GM12874 (cell line): ENCODE results near the gene SRC.

Source experiments
- TF ChIP-seq, protein P1 (sequence below): IDR thresholded peaks from 2 replicates; pipeline ENCODE4 v1.5.1; 2011; ENCODE audit warnings: low read depth, mild to moderate bottlenecking, control low read depth, low read length, moderate library complexity; ENCODE audit not compliant: insufficient read depth

Gene SRC

GRCh38 chr20:37403107-37404033 is 57.4 kb downstream of the SRC start:
- TF ChIP-seq, protein P1, sequence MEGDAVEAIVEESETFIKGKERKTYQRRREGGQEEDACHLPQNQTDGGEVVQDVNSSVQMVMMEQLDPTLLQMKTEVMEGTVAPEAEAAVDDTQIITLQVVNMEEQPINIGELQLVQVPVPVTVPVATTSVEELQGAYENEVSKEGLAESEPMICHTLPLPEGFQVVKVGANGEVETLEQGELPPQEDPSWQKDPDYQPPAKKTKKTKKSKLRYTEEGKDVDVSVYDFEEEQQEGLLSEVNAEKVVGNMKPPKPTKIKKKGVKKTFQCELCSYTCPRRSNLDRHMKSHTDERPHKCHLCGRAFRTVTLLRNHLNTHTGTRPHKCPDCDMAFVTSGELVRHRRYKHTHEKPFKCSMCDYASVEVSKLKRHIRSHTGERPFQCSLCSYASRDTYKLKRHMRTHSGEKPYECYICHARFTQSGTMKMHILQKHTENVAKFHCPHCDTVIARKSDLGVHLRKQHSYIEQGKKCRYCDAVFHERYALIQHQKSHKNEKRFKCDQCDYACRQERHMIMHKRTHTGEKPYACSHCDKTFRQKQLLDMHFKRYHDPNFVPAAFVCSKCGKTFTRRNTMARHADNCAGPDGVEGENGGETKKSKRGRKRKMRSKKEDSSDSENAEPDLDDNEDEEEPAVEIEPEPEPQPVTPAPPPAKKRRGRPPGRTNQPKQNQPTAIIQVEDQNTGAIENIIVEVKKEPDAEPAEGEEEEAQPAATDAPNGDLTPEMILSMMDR, result no peak

DNA sequence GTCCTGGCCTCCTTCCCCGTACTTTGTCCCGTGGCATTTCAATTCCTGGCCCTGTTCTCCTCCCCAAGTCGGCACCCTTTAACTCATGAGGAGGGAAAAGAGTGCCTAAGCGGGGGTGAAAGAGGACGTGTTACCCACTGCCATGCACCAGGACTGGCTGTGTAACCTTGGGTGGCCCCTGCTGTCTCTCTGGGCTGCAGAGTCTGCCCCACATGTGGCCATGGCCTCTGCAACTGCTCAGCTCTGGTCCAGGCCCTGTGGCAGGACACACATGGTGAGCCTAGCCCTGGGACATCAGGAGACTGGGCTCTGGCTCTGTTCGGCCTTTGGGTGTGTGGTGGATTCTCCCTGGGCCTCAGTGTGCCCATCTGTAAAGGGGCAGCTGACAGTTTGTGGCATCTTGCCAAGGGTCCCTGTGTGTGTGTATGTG is 58.5 kb downstream of the SRC start:
- TF ChIP-seq, protein P1, result no peak

DNA sequence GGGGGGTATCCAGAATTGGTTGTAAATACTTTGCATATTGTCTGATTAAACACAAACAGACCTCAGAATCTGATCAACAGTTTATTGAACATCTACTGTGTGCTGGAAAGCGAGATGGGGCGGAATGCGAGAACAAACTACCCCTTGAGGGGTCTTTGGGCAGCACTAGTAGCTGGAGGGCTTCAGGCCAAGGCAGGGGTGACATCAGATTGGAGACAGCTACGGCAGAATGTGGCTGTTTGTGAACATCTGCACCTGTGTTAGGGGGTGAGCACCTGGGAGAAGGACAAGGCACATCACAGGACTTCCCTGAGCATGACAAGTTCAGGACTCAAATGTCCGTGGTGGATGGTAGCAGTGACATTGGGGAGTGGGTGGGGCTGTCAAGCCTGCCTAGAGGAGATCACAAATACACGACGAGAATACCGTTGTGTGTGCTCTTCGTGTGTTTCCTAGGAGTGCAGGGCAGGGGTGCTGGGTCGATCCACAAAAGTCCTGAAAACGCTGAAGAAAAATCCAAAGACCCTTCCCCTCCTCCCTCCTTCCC is 59.5 kb downstream of the SRC start:
- TF ChIP-seq, protein P1, result no peak

DNA sequence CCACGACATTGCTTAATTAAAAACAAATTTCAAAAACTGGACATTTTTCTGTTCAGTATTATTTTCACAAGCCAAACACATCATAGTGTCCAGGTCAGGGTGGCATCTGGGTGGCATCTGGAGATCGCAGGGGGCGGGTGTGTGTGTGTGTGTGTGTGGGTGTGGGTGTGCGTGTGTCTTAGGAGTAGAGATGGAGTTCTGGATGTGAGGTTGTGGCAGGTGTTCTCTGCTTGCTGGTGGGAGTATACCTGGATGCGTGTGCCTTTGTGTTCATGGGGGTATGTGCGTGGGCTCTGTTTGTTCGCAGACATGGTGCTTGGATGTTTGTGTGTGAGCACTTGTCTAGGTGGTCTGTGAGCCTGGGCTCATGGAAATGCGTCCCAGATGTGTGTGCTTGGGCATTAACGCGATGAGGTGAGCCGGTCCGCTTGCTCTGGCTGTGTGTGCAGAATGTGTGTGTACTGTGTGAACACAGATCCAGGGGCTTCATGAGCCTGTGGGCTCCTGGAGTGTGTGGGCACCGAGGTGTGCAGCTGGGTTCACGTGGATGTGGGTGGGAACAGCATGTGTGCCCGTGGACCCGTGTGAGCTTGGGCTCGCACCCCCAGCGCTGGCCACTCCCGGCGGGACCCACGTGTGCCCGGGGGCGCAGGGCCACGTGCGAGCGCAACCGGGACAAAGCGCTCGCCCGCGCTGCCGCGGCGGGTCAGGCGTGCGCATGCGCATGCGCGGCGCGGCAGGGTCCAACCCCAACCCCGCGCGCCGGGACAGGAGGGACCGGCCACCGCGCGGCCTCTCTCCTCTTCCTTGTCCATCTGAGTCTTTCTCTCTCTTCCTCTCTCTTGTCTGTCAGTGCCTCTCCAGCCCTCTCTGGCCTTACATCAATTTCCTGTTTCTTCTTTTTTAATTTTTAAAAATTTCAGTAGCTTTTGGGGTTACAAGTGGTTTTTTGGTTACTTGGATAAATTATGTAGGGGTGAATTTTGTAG is 60.4 kb downstream of the SRC start:
- TF ChIP-seq, protein P1, result no peak

- TF ChIP-seq, protein P1, result no peak
Measured at GRCh38 chr20:37407019-37407566, 61.2 kb downstream of the SRC start.

GRCh38 chr20:37407573-37408002 is 61.6 kb downstream of the SRC start:
- TF ChIP-seq, protein P1, result no peak
